GM12891 (cell line): Measurements from ENCODE around the gene SF3B5.

Experiments
- PAX5 ChIP-seq: IDR thresholded peaks from 2 replicates; pipeline ENCODE4 v1.6.1; 2011; ENCODE audit warnings: low read length, moderate library complexity, mild to moderate bottlenecking; ENCODE audit not compliant: insufficient read depth, severe bottlenecking
- POLR2A ChIP-seq: IDR thresholded peaks from 2 replicates; pipeline ENCODE4 v1.6.1; 2011; ENCODE audit warnings: low read depth, low read length, control low read depth
- POLR2AphosphoS5 ChIP-seq: IDR thresholded peaks from 2 replicates; pipeline ENCODE4 v1.6.1; 2011; ENCODE audit warnings: low read depth, low read length, control low read depth
- TAF1 ChIP-seq: IDR thresholded peaks from 2 replicates; pipeline ENCODE4 v1.6.1; 2011; ENCODE audit warnings: low read depth, low read length, control low read depth

DNA sequence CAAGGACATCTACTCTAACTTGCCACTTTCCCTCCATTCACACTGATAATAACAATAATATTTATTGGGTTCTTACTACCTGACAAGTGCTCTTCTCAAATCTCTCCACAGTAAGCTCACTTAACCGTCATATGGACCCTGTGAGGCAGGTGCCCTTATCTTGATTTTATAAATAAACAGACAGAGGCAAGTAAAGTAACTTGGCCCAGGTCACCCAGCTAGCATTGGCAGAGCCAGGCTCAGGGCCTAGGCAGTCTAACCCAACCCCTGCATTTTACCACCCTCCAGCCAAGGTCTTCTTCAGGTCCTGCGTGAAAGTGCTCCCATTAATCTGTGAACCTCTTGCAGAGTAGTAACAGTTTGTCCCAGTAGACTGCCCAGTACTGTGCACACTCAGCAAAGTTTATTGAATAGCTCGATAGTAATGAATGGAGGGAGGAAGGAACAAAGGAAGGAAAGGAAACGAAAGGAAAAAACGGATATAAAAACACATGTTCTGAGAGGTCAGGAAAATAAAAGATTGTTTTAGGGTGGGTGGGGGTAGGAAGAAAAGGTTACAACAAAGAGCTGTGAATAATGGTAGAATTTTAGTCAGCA is 38.0 kb upstream of the SF3B5 start:
- TF ChIP-seq POLR2A, result no peak
- no peak for TF ChIP-seq POLR2AphosphoS5
- no peak for TF ChIP-seq PAX5
- no peak for TF ChIP-seq TAF1
